IPS-18a (cell line): ENCODE measurements around the gene PSMD1.
A peak's percentile ranks its signal among the peaks of the same experiment; 100 is the strongest.

Experiments
- H3K27ac ChIP-seq: one replicate; pipeline ENCODE4 v1.5.1; 2013; ENCODE audit warnings: low read length
- H3K27me3 ChIP-seq: one replicate; pipeline ENCODE4 v1.6.1; 2013; ENCODE audit warnings: mild to moderate bottlenecking, low read length; ENCODE audit not compliant: control insufficient read depth, insufficient read depth
- H3K36me3 ChIP-seq: one replicate; pipeline ENCODE4 v1.6.1; 2013; ENCODE audit warnings: low read depth, low read length; ENCODE audit not compliant: control insufficient read depth
- H3K4me1 ChIP-seq: one replicate; pipeline ENCODE4 v1.6.1; 2013; ENCODE audit warnings: low read depth, low read length; ENCODE audit not compliant: control insufficient read depth
- H3K4me3 ChIP-seq: one replicate; pipeline ENCODE4 v1.5.1; 2013; ENCODE audit warnings: low read length
- H3K9ac ChIP-seq: one replicate; pipeline ENCODE4 v1.6.1; 2013; ENCODE audit warnings: mild to moderate bottlenecking, low read length, moderate library complexity
- H3K9me3 ChIP-seq: one replicate; pipeline ENCODE4 v1.6.1; 2013; ENCODE audit warnings: low read depth, low read length; ENCODE audit not compliant: control insufficient read depth

PSMD1 gene

DNA sequence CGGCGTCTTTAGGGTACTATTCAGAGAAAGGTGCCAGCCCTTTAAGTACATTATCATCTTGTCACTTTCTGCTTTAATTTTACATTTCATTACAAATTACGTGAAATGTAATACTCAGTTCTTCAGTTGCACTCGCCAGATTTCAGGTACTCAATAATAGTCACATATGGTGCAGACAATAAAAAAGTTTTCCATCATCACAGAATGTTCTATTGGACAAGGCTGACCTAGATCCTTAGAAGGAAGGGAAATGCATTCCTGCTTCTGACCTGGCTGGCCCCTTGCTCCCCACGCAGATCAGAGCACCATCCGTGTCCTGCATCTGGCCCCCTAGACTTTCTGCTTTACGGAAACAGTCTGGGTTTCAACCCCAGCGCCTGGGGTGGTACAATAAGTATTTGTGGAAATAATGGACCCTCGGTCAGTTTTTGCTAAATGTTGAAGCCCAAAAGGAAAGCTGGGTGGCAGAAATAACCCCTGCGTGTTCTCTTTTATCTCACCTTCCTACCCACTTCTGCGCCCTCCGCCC is 20.0 kb upstream of the PSMD1 start:
- Histone ChIP-seq H3K27ac (no peak overlapping the region), H3K27me3 (peaks cover 59% of the 10 kb centered on the region), H3K4me1 (no peaks in the 10 kb centered on the region)

GRCh38 chr2:231037202-231037730 is 19.4 kb upstream of the PSMD1 start, which contains the start of gene C2orf72:
Gene C2orf72, plus strand, starts transcription at chr2:231037523. Its CDS starts 43 bp downstream, at chr2:231037566.
- no peaks in the 10 kb centered on the region for H3K4me1 ChIP-seq
- peak within 1 kb of the TSS; percentile 52 for H3K4me3 ChIP-seq
- H3K27me3 ChIP-seq: peaks cover 59% of the 10 kb centered on the region
- H3K9me3 ChIP-seq: no peaks in the 10 kb centered on the region
- no peak within 1 kb of the TSS for H3K27ac ChIP-seq
- no peaks in the 10 kb centered on the region for H3K36me3 ChIP-seq
- no peak within 1 kb of the TSS for H3K9ac ChIP-seq

More for the DNA sequence above, 20.0 kb upstream of the PSMD1 start:
- no peak overlapping the region for H3K4me3 ChIP-seq
- H3K36me3 ChIP-seq: no peaks in the 10 kb centered on the region
- H3K9ac ChIP-seq: no peak overlapping the region
- H3K9me3 ChIP-seq: no peaks in the 10 kb centered on the region

- Histone ChIP-seq H3K9ac (no peak overlapping the region), H3K27me3 (peaks cover 59% of the 10 kb centered on the region), H3K4me3 (peak overlapping the region; percentile 52), H3K36me3 (no peaks in the 10 kb centered on the region), H3K4me1 (no peaks in the 10 kb centered on the region), H3K9me3 (no peaks in the 10 kb centered on the region), H3K27ac (no peak overlapping the region)
Measured at GRCh38 chr2:231037731-231038482, 18.8 kb upstream of the PSMD1 start.

DNA sequence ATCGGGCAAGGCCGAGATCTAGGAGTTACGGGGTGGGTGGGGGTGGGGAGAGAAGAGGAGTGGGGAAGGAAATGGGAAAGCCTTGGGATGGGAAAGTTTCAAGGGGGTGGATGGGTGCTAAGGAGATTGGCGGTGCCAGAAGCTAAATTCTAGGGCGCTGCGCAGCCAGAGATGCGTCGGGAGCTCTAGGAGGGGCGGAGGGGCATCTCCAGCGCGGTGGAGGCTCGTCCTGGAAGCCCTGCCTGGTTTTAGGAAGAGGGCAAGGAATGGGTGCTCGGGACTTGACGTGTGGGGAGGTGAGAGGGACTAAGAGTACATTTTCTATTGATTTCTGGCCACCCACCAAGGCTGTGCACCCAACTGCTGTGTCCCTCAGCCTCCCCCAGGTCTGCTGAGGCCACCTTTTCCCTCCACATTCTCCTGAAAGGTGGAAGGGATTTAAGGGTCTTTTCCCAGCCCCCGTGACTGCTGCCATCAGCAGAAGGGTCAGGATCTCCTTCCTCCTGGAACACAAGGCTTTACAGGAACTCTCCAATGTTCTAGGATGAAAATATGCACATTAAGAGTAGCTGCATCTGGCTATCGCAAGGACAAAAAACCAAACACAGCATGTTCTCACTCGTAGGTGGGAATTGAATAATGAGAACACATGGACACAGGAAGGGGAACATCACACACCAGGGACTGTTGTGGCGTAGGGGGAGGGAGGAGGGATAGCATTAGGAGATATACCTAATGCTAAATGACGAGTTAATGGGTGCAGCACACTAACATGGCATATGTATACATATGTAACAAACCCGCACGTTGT is 18.0 kb upstream of the PSMD1 start:
- Histone ChIP-seq H3K9ac (no peak overlapping the region), H3K9me3 (no peaks in the 10 kb centered on the region), H3K4me3 (peak overlapping the region; percentile 52), H3K27me3 (peaks cover 56% of the 10 kb centered on the region), H3K27ac (no peak overlapping the region), H3K4me1 (no peaks in the 10 kb centered on the region), H3K36me3 (no peaks in the 10 kb centered on the region)

- H3K4me3 ChIP-seq: no peak overlapping the region
- H3K27ac ChIP-seq: no peak overlapping the region
- H3K9ac ChIP-seq: no peak overlapping the region
- H3K36me3 ChIP-seq: no peaks in the 10 kb centered on the region
- H3K9me3 ChIP-seq: no peaks in the 10 kb centered on the region
- H3K4me1 ChIP-seq: no peaks in the 10 kb centered on the region
- H3K27me3 ChIP-seq: peaks cover 52% of the 10 kb centered on the region
Measured at GRCh38 chr2:231039294-231039664, 17.4 kb upstream of the PSMD1 start.

- Histone ChIP-seq H3K9ac (no peak overlapping the region), H3K4me1 (no peaks in the 10 kb centered on the region), H3K27ac (no peak overlapping the region), H3K36me3 (no peaks in the 10 kb centered on the region), H3K27me3 (peaks cover 48% of the 10 kb centered on the region), H3K9me3 (no peaks in the 10 kb centered on the region), H3K4me3 (no peak overlapping the region)
Measured at GRCh38 chr2:231039821-231040364, 16.8 kb upstream of the PSMD1 start.

- Histone ChIP-seq H3K36me3 (no peaks in the 10 kb centered on the region), H3K4me3 (no peak overlapping the region), H3K27me3 (peaks cover 39% of the 10 kb centered on the region), H3K9ac (no peak overlapping the region), H3K9me3 (no peaks in the 10 kb centered on the region), H3K4me1 (no peaks in the 10 kb centered on the region), H3K27ac (no peak overlapping the region)
Measured at GRCh38 chr2:231041061-231041689, 15.5 kb upstream of the PSMD1 start.

GRCh38 chr2:231043796-231044195 is 12.9 kb upstream of the PSMD1 start:
- Histone ChIP-seq H3K4me3 (no peak overlapping the region), H3K27ac (no peak overlapping the region), H3K9me3 (no peaks in the 10 kb centered on the region), H3K36me3 (no peaks in the 10 kb centered on the region), H3K27me3 (peaks cover 18% of the 10 kb centered on the region), H3K9ac (no peak overlapping the region), H3K4me1 (no peaks in the 10 kb centered on the region)

GRCh38 chr2:231046916-231047273 is 9.8 kb upstream of the PSMD1 start:
- H3K4me1 ChIP-seq: no peaks in the 10 kb centered on the region
- H3K27ac ChIP-seq: no peak overlapping the region
- H3K9ac ChIP-seq: no peak overlapping the region
- H3K4me3 ChIP-seq: no peak overlapping the region
- H3K9me3 ChIP-seq: no peaks in the 10 kb centered on the region
- H3K36me3 ChIP-seq: no peaks in the 10 kb centered on the region
- H3K27me3 ChIP-seq: peaks cover 12% of the 10 kb centered on the region

- H3K4me1 ChIP-seq: no peaks in the 10 kb centered on the region
- H3K27me3 ChIP-seq: peaks cover 17% of the 10 kb centered on the region
- no peaks in the 10 kb centered on the region for H3K36me3 ChIP-seq
- H3K9me3 ChIP-seq: no peaks in the 10 kb centered on the region
- no peak overlapping the region for H3K27ac ChIP-seq
- H3K9ac ChIP-seq: no peak overlapping the region
- H3K4me3 ChIP-seq: no peak overlapping the region
Measured at GRCh38 chr2:231047274-231047922, 9.3 kb upstream of the PSMD1 start.
